Osteoblast (primary cell): ENCODE measurements around the gene PIWIL4. TPM values are rescaled to one million over a fixed set of nuclear protein-coding genes. Genes with fewer than 3 reads are reported as not detected.

Experiments
- DNase-seq: peaks from one replicate; pipeline ENCODE4 v3.0.0; 2011; ENCODE audit warnings: low spot score, mixed read lengths; ENCODE audit not compliant: insufficient read length; ENCODE audit errors: missing footprints
- H2AFZ ChIP-seq: 2 replicates; pipeline ENCODE4 v1.6.0; 2011; ENCODE audit warnings: mild to moderate bottlenecking, low read length
- H3K27ac ChIP-seq: 2 replicates; pipeline ENCODE4 v1.5.1; 2011; ENCODE audit warnings: mild to moderate bottlenecking, low read depth, low read length, moderate library complexity
- H3K27me3 ChIP-seq: 2 replicates; pipeline ENCODE4 v1.6.0; 2012; ENCODE audit warnings: mild to moderate bottlenecking, control low read depth, inconsistent platforms, low read length, moderate library complexity; ENCODE audit not compliant: insufficient read depth
- H3K36me3 ChIP-seq: 2 replicates; pipeline ENCODE4 v1.5.1; 2011; ENCODE audit warnings: mild to moderate bottlenecking, low read length, control low read depth, moderate library complexity; ENCODE audit not compliant: insufficient read depth
- H3K4me1 ChIP-seq: 2 replicates; pipeline ENCODE4 v1.5.1; 2011; ENCODE audit warnings: mild to moderate bottlenecking, low read length, control low read depth, moderate library complexity; ENCODE audit not compliant: insufficient read depth
- H3K4me2 ChIP-seq: 2 replicates; pipeline ENCODE4 v1.6.0; 2011; ENCODE audit warnings: mild to moderate bottlenecking, low read length; ENCODE audit not compliant: insufficient read depth
- H3K4me3 ChIP-seq: fragments of 200-600 bp; sonication (generic); 3 replicates; pipeline ENCODE4 v1.5.1; 2012; ENCODE audit warnings: mild to moderate bottlenecking, low read length, inconsistent platforms; ENCODE audit not compliant: insufficient read depth
- H3K79me2 ChIP-seq: 2 replicates; pipeline ENCODE4 v1.6.0; 2012; ENCODE audit warnings: mild to moderate bottlenecking, low read length, control low read depth, inconsistent platforms; ENCODE audit not compliant: insufficient read depth
- H3K9me3 ChIP-seq: 2 replicates; pipeline ENCODE4 v1.5.1; 2011; ENCODE audit warnings: low read depth, low read length, control low read depth
- H4K20me1 ChIP-seq: 2 replicates; pipeline ENCODE4 v1.6.0; 2012; ENCODE audit warnings: mild to moderate bottlenecking, low read length, control low read depth; ENCODE audit not compliant: insufficient read depth
- total RNA-seq: library from RNA; depleted of rRNA; stranded (reverse); fragments of >200 nt; gene quantifications from 2 replicates; pipeline ENCODE4 v1.2.3, GENCODE V29; 2012
- TF ChIP-seq, protein P1 (sequence below): IDR thresholded peaks from 2 replicates; pipeline ENCODE4 v1.5.1; 2011; ENCODE audit warnings: mild to moderate bottlenecking, low read depth, low read length, moderate library complexity; ENCODE audit errors: extremely low read depth

Gene PIWIL4
- total RNA-seq, 1 donor: 1.8 TPM

DNA sequence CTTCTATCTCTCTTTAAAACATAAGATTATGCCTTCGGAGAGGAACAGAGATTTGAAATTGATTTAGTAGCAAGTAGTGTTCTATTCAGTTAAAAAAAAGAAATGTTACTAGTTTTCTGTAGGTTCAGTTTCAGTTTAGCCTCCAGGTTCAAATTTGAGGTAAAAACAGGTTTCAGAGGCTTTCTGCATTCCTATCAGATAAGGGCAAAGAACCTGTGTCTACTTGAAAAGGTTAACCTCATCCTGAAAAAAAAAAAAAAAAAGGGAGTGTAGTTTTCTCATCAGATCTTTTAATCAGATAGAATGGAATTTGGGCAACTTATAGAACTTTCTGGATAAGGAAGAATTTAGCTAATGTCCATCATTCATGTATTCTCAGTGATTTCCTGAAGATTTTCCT is 42.8 kb upstream of the PIWIL4 start:
- no peak overlapping the region for H3K4me3 ChIP-seq
- TF ChIP-seq, protein P1, sequence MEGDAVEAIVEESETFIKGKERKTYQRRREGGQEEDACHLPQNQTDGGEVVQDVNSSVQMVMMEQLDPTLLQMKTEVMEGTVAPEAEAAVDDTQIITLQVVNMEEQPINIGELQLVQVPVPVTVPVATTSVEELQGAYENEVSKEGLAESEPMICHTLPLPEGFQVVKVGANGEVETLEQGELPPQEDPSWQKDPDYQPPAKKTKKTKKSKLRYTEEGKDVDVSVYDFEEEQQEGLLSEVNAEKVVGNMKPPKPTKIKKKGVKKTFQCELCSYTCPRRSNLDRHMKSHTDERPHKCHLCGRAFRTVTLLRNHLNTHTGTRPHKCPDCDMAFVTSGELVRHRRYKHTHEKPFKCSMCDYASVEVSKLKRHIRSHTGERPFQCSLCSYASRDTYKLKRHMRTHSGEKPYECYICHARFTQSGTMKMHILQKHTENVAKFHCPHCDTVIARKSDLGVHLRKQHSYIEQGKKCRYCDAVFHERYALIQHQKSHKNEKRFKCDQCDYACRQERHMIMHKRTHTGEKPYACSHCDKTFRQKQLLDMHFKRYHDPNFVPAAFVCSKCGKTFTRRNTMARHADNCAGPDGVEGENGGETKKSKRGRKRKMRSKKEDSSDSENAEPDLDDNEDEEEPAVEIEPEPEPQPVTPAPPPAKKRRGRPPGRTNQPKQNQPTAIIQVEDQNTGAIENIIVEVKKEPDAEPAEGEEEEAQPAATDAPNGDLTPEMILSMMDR: no peak
- peaks cover 12% of the 10 kb centered on the region for H3K4me1 ChIP-seq

DNA sequence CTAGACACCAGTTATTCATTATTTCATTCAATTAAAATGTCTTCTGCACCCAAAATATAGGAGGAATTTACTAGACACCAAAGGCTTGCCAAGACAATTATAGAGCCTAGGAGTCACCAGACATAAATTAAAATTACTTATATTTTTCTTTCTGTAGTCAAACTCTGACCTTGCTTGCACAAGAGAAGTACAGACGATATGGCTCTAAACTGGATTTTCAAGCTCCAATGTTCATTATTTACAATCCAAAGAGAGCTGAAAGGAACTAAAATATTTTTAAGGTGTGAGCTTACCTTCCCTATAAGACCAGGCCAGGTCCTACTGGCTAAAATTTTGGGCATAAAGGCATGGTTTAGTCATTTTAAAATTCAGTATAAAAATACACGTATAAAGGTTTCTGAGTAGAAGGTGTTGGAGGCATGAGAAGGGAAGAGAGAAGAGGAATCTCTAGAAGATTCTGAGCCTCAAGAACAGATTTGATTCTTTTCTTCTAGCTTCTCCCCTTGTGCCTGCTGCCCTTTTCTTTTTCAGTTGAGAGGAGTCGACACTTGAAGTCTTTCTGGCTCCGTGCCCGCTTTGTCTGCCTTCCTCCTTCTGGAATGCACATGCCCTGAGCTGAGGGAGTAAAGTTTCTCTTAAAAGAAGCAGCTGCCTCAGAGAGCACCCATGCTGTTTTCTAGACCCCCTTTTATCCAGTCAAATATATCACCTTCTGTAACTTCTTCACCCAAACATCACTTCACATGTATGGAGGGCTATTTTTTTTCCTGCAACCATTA is 41.4 kb upstream of the PIWIL4 start:
- TF ChIP-seq, protein P1: no peak
- no peaks in the 10 kb centered on the region for H3K9me3 ChIP-seq
- no peaks in the 10 kb centered on the region for H3K27me3 ChIP-seq
- H3K4me1 ChIP-seq: peaks cover 12% of the 10 kb centered on the region
- H3K4me3 ChIP-seq: no peak overlapping the region
- no peaks in the 10 kb centered on the region for H3K36me3 ChIP-seq
- H3K4me2 ChIP-seq: peak overlapping the region; percentile 12
- H2AFZ ChIP-seq: peak overlapping the region; percentile 20
- H3K79me2 ChIP-seq: no peaks in the 10 kb centered on the region
- no peak for DNase-seq
- H4K20me1 ChIP-seq: no peaks in the 10 kb centered on the region
- no peak overlapping the region for H3K27ac ChIP-seq

More for the DNA sequence above, 42.8 kb upstream of the PIWIL4 start:
- Histone ChIP-seq H3K79me2 (no peaks in the 10 kb centered on the region), H3K36me3 (no peaks in the 10 kb centered on the region), H2AFZ (no peak overlapping the region), H3K9me3 (no peaks in the 10 kb centered on the region), H4K20me1 (no peaks in the 10 kb centered on the region), H3K27me3 (no peaks in the 10 kb centered on the region), H3K27ac (no peak overlapping the region), H3K4me2 (no peak overlapping the region)
- no peak for DNase-seq

DNA sequence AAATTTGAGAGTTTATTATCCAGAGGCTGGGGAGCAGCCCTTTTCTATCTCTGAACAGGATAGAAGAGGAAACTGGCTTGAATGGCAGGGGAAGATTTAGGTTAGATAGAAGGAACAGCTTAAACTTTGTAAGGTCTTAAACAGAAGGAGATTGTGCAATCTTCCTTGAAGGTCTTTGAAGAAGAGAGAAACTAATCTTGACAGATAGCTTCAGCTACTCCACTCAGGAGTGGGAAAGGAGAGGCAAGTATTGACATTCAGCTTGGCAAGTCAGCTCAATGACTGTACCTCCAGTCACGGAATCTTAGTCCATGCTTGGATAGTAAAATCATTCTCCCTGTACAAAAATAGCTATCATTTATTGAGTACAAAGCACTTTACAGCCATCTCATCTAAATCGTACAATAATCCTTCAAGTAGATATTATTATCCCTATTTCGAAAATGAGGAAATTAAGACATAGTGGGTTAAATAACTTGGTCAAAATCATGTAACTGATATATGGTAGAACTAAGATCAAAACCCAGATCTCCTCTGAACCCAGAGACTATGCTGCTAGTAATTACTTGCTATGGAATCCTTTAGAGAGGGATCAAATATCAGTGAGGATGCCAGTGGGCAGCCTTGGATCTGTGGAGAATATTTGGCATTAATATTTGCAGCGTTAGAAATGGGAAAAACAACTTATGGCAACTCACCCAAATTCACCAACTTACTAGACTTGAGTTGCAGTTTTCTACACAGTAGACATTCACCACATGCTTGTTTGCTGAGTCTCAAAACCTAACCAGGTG is 40.3 kb upstream of the PIWIL4 start:
- Histone ChIP-seq H3K9me3 (no peaks in the 10 kb centered on the region), H3K4me3 (no peak overlapping the region), H3K4me1 (peaks cover 12% of the 10 kb centered on the region), H3K79me2 (no peaks in the 10 kb centered on the region), H3K36me3 (no peaks in the 10 kb centered on the region), H4K20me1 (no peaks in the 10 kb centered on the region), H3K27ac (no peak overlapping the region), H3K27me3 (no peaks in the 10 kb centered on the region), H2AFZ (no peak overlapping the region), H3K4me2 (peak overlapping the region; percentile 12)
- DNase-seq: no peak
- TF ChIP-seq, protein P1: no peak

DNA sequence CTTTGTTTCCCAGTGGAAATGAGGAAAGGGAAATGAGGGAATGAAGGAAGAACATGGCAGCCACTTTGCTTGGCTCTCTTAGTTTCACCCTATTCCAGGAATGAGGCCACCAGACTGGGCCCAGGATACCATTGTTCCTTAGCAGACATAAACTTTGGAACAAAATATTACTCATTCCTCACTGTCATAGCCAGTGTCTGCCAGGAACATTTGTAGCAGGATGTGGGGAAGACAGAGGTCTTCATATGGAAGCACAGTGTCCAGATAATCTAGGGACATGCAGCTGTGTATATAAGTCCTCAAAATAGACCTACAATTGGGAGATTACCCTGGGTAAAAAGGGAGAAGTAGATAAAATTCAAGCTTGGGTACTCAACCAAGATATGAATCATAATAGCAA is 38.6 kb upstream of the PIWIL4 start:
- Histone ChIP-seq H3K4me1 (peaks cover 12% of the 10 kb centered on the region), H3K9me3 (no peaks in the 10 kb centered on the region), H3K4me3 (no peak overlapping the region), H3K79me2 (no peaks in the 10 kb centered on the region), H2AFZ (no peak overlapping the region), H4K20me1 (no peaks in the 10 kb centered on the region), H3K4me2 (no peak overlapping the region), H3K27me3 (no peaks in the 10 kb centered on the region), H3K27ac (no peak overlapping the region), H3K36me3 (no peaks in the 10 kb centered on the region)
- TF ChIP-seq, protein P1: no peak
- no peak for DNase-seq
